GM18909 (cell line): ENCODE results near the gene STAU1.
"Not testable (repeated sequence)": the region's sequence is repeated elsewhere in the genome, so short reads cannot be mapped to it uniquely, and the experiment has no call there.

Experiments used
- ATAC-seq: cut with Tn5 transposase; IDR thresholded peaks from one replicate; pipeline ENCODE4 v1.9.1; 2021; ENCODE audit warnings: mild to moderate bottlenecking; ENCODE audit not compliant: unreplicated experiment, poor library complexity

Gene STAU1

GRCh38 chr20:49133571-49133970, 54.6 kb downstream of the STAU1 start:
- ATAC-seq, result no peak

GRCh38 chr20:49132995-49133478, 55.1 kb downstream of the STAU1 start:
- no peak for ATAC-seq

GRCh38 chr20:49123982-49124381, 64.2 kb downstream of the STAU1 start:
- ATAC-seq, result no peak

GRCh38 chr20:49122920-49123319, 65.2 kb downstream of the STAU1 start:
- no peak for ATAC-seq

GRCh38 chr20:49119988-49120387, 68.1 kb downstream of the STAU1 start:
- no peak for ATAC-seq

GRCh38 chr20:49118307-49118706, 69.8 kb downstream of the STAU1 start:
- ATAC-seq, result no peak

GRCh38 chr20:49115564-49115963, 72.6 kb downstream of the STAU1 start:
- ATAC-seq, result no peak

- ATAC-seq, result no peak
These were observed 75.4 kb downstream of the STAU1 start for GRCh38 chr20:49112596-49113274.

GRCh38 chr20:49110767-49111694, 77.1 kb downstream of the STAU1 start:
- ATAC-seq, result no peak

GRCh38 chr20:49106328-49106727, 81.8 kb downstream of the STAU1 start:
- ATAC-seq, result no peak

GRCh38 chr20:49104979-49105547, 83.1 kb downstream of the STAU1 start:
- ATAC-seq, result not testable (repeated sequence)

- ATAC-seq, result no peak
These were observed 83.8 kb downstream of the STAU1 start for GRCh38 chr20:49104365-49104648.

- ATAC-seq, result no peak
These were observed 84.3 kb downstream of the STAU1 start for GRCh38 chr20:49103647-49104364.

- ATAC-seq, result no peak
These were observed 85.1 kb downstream of the STAU1 start for GRCh38 chr20:49103019-49103418.

GRCh38 chr20:49100972-49101371, 87.2 kb downstream of the STAU1 start:
- ATAC-seq, result no peak

GRCh38 chr20:49100292-49100691, 87.8 kb downstream of the STAU1 start:
- not testable (repeated sequence) for ATAC-seq

GRCh38 chr20:49099011-49099410, 89.1 kb downstream of the STAU1 start:
- no peak for ATAC-seq

- ATAC-seq, result no peak
These were observed 90.0 kb downstream of the STAU1 start for GRCh38 chr20:49098136-49098535.

- no peak for ATAC-seq
These were observed 91.0 kb downstream of the STAU1 start for GRCh38 chr20:49097159-49097558.

GRCh38 chr20:49096203-49096730, 91.9 kb downstream of the STAU1 start:
- ATAC-seq, result no peak
